Testis (tissue), 2 donors: Measurements from ENCODE around the gene TMEM120B.

Experiments
- POLR2A ChIP-seq: fragments of 450-650 bp; IDR thresholded peaks from one replicate; pipeline ENCODE4 v1.6.1; 2017; ENCODE audit warnings: antibody characterized with exemption, mild to moderate bottlenecking, moderate library complexity
- TF ChIP-seq, protein P1 (sequence below), 3 experiments: fragments of 450-650 bp in 2 of 3; fragments of 200-600 bp in 1 of 3; sonication (generic) in 1 of 3; IDR thresholded peaks; one replicate each; pipeline ENCODE4 v1.5.1; 2016 to 2019; ENCODE audit warnings: antibody characterized with exemption in 3 of 3, mild to moderate bottlenecking in 2 of 3, moderate library complexity in 1 of 3

DNA sequence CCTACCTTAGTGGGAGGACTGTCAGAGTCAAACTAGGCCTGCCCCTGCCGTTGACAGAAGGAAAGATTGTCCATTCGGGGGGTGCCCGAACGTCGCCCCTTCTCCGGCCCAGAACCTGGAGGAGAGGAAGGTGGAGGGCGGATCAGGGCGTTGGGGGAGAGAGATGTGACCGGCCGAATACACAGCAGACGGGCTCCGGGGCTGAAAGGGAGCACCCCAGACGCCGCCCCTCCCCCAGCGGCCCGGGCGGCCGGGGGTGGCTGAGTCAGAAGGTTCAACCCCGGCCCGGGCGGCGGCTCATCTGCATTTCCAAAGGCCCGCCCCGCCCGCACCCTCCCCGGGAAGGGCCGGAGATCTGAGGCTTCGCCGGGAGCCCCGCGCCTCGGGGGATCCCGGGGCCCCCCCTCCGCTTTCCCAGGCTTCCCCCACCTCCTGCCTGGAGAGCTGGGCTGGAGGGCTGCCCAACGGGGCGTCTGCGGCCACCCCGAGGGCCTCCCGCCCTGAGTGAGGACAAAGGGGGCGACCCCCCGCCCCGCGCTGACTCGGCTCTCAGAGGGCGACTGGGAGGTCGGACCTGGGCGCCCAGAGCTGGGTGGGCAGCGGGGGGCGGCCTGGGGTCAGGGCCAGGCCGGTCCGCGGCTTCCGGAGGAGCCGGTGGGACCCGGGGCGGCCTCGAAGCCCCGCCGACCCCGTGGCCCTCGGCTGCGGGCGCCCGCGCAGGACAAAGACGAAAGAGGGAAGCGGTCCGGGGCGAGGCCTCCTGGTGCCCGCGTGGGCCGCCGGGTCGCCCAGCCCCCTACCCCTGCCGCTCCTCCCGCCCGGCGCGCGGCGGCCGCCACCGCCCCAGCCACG, 87.5 kb downstream of the TMEM120B start:
- TF ChIP-seq, protein P1, sequence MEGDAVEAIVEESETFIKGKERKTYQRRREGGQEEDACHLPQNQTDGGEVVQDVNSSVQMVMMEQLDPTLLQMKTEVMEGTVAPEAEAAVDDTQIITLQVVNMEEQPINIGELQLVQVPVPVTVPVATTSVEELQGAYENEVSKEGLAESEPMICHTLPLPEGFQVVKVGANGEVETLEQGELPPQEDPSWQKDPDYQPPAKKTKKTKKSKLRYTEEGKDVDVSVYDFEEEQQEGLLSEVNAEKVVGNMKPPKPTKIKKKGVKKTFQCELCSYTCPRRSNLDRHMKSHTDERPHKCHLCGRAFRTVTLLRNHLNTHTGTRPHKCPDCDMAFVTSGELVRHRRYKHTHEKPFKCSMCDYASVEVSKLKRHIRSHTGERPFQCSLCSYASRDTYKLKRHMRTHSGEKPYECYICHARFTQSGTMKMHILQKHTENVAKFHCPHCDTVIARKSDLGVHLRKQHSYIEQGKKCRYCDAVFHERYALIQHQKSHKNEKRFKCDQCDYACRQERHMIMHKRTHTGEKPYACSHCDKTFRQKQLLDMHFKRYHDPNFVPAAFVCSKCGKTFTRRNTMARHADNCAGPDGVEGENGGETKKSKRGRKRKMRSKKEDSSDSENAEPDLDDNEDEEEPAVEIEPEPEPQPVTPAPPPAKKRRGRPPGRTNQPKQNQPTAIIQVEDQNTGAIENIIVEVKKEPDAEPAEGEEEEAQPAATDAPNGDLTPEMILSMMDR (IDR thresholded peaks at IDR 0.05), result no peak
- no peak for TF ChIP-seq POLR2A
